Measurements from ENCODE around the gene PASK.
A peak's percentile ranks its signal among the peaks of the same experiment; 100 is the strongest.

The PASK gene

GRCh38 chr2:241084856-241085444 is 64.3 kb downstream of the PASK start:
- DNase-seq (ENCODE audit: low spot score) (no peak), ATAC-seq (ENCODE audit: low read depth) (no peak)
- Histone ChIP-seq H3K36me3 (ENCODE audit: low read depth) (peaks cover 36% of the 10 kb centered on the region), H3K27ac (ENCODE audit: poor library complexity, severe bottlenecking) (no peak overlapping the region), H3K9me3 (ENCODE audit: severe bottlenecking) (no peaks in the 10 kb centered on the region), H3K4me1 (ENCODE audit: insufficient read depth, poor library complexity, severe bottlenecking) (no peaks in the 10 kb centered on the region), H3K4me3 (ENCODE audit: severe bottlenecking) (no peak overlapping the region), H3K27me3 (ENCODE audit: insufficient read depth, poor library complexity, severe bottlenecking) (no peaks in the 10 kb centered on the region)
- TF ChIP-seq, protein P1, sequence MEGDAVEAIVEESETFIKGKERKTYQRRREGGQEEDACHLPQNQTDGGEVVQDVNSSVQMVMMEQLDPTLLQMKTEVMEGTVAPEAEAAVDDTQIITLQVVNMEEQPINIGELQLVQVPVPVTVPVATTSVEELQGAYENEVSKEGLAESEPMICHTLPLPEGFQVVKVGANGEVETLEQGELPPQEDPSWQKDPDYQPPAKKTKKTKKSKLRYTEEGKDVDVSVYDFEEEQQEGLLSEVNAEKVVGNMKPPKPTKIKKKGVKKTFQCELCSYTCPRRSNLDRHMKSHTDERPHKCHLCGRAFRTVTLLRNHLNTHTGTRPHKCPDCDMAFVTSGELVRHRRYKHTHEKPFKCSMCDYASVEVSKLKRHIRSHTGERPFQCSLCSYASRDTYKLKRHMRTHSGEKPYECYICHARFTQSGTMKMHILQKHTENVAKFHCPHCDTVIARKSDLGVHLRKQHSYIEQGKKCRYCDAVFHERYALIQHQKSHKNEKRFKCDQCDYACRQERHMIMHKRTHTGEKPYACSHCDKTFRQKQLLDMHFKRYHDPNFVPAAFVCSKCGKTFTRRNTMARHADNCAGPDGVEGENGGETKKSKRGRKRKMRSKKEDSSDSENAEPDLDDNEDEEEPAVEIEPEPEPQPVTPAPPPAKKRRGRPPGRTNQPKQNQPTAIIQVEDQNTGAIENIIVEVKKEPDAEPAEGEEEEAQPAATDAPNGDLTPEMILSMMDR (IDR thresholded peaks at IDR 0.05; ENCODE audit: poor library complexity, severe bottlenecking), result no peak

GRCh38 chr2:241083091-241083415 is 66.2 kb downstream of the PASK start:
- H3K27ac ChIP-seq (ENCODE audit: poor library complexity, severe bottlenecking), result no peak overlapping the region
- peaks cover 17% of the 10 kb centered on the region for H3K36me3 ChIP-seq (ENCODE audit: low read depth)
- H3K4me3 ChIP-seq (ENCODE audit: severe bottlenecking), result no peak overlapping the region
- TF ChIP-seq, protein P1 (IDR thresholded peaks at IDR 0.05; ENCODE audit: poor library complexity, severe bottlenecking), result no peak
- no peaks in the 10 kb centered on the region for H3K27me3 ChIP-seq (ENCODE audit: insufficient read depth, poor library complexity, severe bottlenecking)
- no peaks in the 10 kb centered on the region for H3K4me1 ChIP-seq (ENCODE audit: insufficient read depth, poor library complexity, severe bottlenecking)
- H3K9me3 ChIP-seq (ENCODE audit: severe bottlenecking), result no peaks in the 10 kb centered on the region
- no peak for DNase-seq (ENCODE audit: low spot score)
- peak; percentile 17; the same call in 2 of the 3 replicates for ATAC-seq (ENCODE audit: low read depth)

GRCh38 chr2:241082341-241083090 is 66.8 kb downstream of the PASK start:
- peaks cover 13% of the 10 kb centered on the region for H3K36me3 ChIP-seq (ENCODE audit: low read depth)
- TF ChIP-seq, protein P1 (IDR thresholded peaks at IDR 0.05; ENCODE audit: poor library complexity, severe bottlenecking), result no peak
- no peak for DNase-seq (ENCODE audit: low spot score)
- H3K27me3 ChIP-seq (ENCODE audit: insufficient read depth, poor library complexity, severe bottlenecking), result no peaks in the 10 kb centered on the region
- no peak for ATAC-seq (ENCODE audit: low read depth)
- no peaks in the 10 kb centered on the region for H3K4me1 ChIP-seq (ENCODE audit: insufficient read depth, poor library complexity, severe bottlenecking)
- no peaks in the 10 kb centered on the region for H3K9me3 ChIP-seq (ENCODE audit: severe bottlenecking)
- H3K27ac ChIP-seq (ENCODE audit: poor library complexity, severe bottlenecking), result no peak overlapping the region
- H3K4me3 ChIP-seq (ENCODE audit: severe bottlenecking), result no peak overlapping the region

GRCh38 chr2:241081643-241082340 is 67.5 kb downstream of the PASK start:
- Histone ChIP-seq H3K4me1 (ENCODE audit: insufficient read depth, poor library complexity, severe bottlenecking) (no peaks in the 10 kb centered on the region), H3K27me3 (ENCODE audit: insufficient read depth, poor library complexity, severe bottlenecking) (no peaks in the 10 kb centered on the region), H3K27ac (ENCODE audit: poor library complexity, severe bottlenecking) (no peak overlapping the region), H3K9me3 (ENCODE audit: severe bottlenecking) (no peaks in the 10 kb centered on the region), H3K36me3 (ENCODE audit: low read depth) (peaks cover 8% of the 10 kb centered on the region), H3K4me3 (ENCODE audit: severe bottlenecking) (no peak overlapping the region)
- DNase-seq (ENCODE audit: low spot score), result no peak
- TF ChIP-seq, protein P1 (IDR thresholded peaks at IDR 0.05; ENCODE audit: poor library complexity, severe bottlenecking), result no peak
- ATAC-seq (ENCODE audit: low read depth), result no peak
